ENCODE results near the gene RFTN1. TPM values are rescaled to one million over a fixed set of nuclear protein-coding genes. Genes with fewer than 3 reads are reported as not detected.

The RFTN1 gene
- total and polyA plus RNA-seq, 2 donors (not counting 3 experiments of a cell fraction or from before 2014, with no cell fraction given) = 40.3 to 43.3 TPM

GRCh38 chr3:16303037-16303575 is 210.4 kb downstream of the RFTN1 start:
- intact Hi-C loops (cut with micrococcal nuclease) = no loop called here
- FAIRE-seq = peak; percentile 42
- H3K36me3 ChIP-seq (ENCODE audit: control insufficient read depth in 2 of 2, extremely low read depth in 1 of 2, insufficient read depth in 2 of 2, low read length in 2 of 2) = peaks cover 0 to 2% of the 10 kb centered on the region in 2 experiments

More at GRCh38 chr3:16303037-16303575, 210.4 kb downstream of the RFTN1 start:
- Histone ChIP-seq H3K79me2 (ENCODE audit: control insufficient read depth, insufficient read depth, low read length) (no peaks in the 10 kb centered on the region), H3K27ac (ENCODE audit: insufficient read depth, low read depth, low read length) (no peak overlapping the region), H3K4me3 (replicated peaks in 1 of 3; ENCODE audit: insufficient read depth in 1 of 3, low read depth in 1 of 3, low read length in 3 of 3) (no peak overlapping the region), H3K4me2 (ENCODE audit: insufficient read depth, low read length) (no peak overlapping the region), H3K4me1 (ENCODE audit: control insufficient read depth, extremely low read depth, insufficient read depth, low read length) (no peaks in the 10 kb centered on the region), H3K9ac (replicated peaks; ENCODE audit: extremely low read depth, insufficient read depth, low read length) (no peak overlapping the region), H3K9me3 (replicated peaks; ENCODE audit: control insufficient read depth, insufficient read depth, low read length) (no peaks in the 10 kb centered on the region), H3K27me3 (ENCODE audit: control insufficient read depth in 2 of 2, insufficient read depth in 2 of 2, low read length in 2 of 2) (no peaks in the 10 kb centered on the region), H2AFZ (ENCODE audit: low read depth, low read length) (no peak overlapping the region), H3K9me1 (replicated peaks; ENCODE audit: control insufficient read depth, extremely low read depth, insufficient read depth, low read length) (no peaks in the 10 kb centered on the region), H4K20me1 (replicated peaks; ENCODE audit: control insufficient read depth, extremely low read depth, insufficient read depth, low read length) (peaks cover under 1% of the 10 kb centered on the region)
- no peak for DNase-seq (ENCODE audit: low read depth, low spot score)
- CTCF ChIA-PET = interaction anchor here (1.8 to 4.2 kb wide), 3 partner anchors 12 to 226 kb away, joined by 5 to 21 read pairs (median 13); no protein-coding TSS in a partner anchor
- TF ChIP-seq POLR2AphosphoS5 (IDR thresholded peaks at IDR 0.05; ENCODE audit: insufficient read depth, low read depth, low read length) (no peak), POLR2A (IDR thresholded peaks at IDR 0.05; ENCODE audit: low read depth, low read length) (no peak), MYC (IDR thresholded peaks at IDR 0.05; ENCODE audit: low read depth, low read length) (no peak), CTCF (IDR thresholded peaks at IDR 0.05; ENCODE audit: extremely low read depth in 1 of 2, insufficient read depth in 1 of 2, low read depth in 1 of 2, low read length in 2 of 2) (no peak), JUN (IDR thresholded peaks at IDR 0.05; ENCODE audit: borderline replicate concordance, insufficient read depth, insufficient read length, low read depth) (no peak), EZH2 (IDR thresholded peaks at IDR 0.05; ENCODE audit: borderline replicate concordance, low read depth, low read length, severe bottlenecking) (no peak), FOS (IDR thresholded peaks at IDR 0.05; ENCODE audit: borderline replicate concordance, insufficient read depth, low read length) (no peak), MAX (IDR thresholded peaks at IDR 0.05; ENCODE audit: insufficient read depth, insufficient read length) (no peak), GATA2 (IDR thresholded peaks at IDR 0.05; ENCODE audit: insufficient read depth, insufficient read length, low read depth, low read length) (no peak)
- no TSS peak for BruUV-seq (replicated peaks)
- POLR2A ChIA-PET = no interaction called here
- dilution Hi-C loops (cut with MboI; ENCODE audit: extremely low pct_ligation_motif_present, low sequenced_read_pairs) = no loop called here
